ENCODE data around the gene STARD9.
A peak's percentile ranks its signal among the peaks of the same experiment; 100 is the strongest.
"Not testable (repeated sequence)": the region's sequence is repeated elsewhere in the genome, so short reads cannot be mapped to it uniquely, and the experiment has no call there.

Gene STARD9

GRCh38 chr15:42732095-42732827, 156.9 kb downstream of the STARD9 start:
- no peak for DNase-seq

- DNase-seq = no peak
Measured at GRCh38 chr15:42733027-42733426, 157.6 kb downstream of the STARD9 start.

- no peak for DNase-seq
Measured at GRCh38 chr15:42734076-42734672, 158.8 kb downstream of the STARD9 start.

- DNase-seq = no peak
Measured at GRCh38 chr15:42735382-42736165, 160.2 kb downstream of the STARD9 start.

- no peak for DNase-seq
Measured at GRCh38 chr15:42736178-42736792, 160.9 kb downstream of the STARD9 start.

- DNase-seq = peak; percentile 47 to 55
Measured at GRCh38 chr15:42736793-42737528, 161.6 kb downstream of the STARD9 start, which contains the start of gene CDAN1. CDAN1 (minus strand) TSS chr15:42737128; CDS start chr15:42737102, 26 bp downstream.

- DNase-seq = no peak
Measured at GRCh38 chr15:42737529-42738328, 162.3 kb downstream of the STARD9 start.

- no peak for DNase-seq
Measured at GRCh38 chr15:42741710-42742109, 166.3 kb downstream of the STARD9 start.

- no peak for DNase-seq
Measured at GRCh38 chr15:42742149-42742548, 166.7 kb downstream of the STARD9 start.

GRCh38 chr15:42744195-42744594, 168.8 kb downstream of the STARD9 start:
- no peak for DNase-seq

GRCh38 chr15:42749266-42749665, 173.9 kb downstream of the STARD9 start:
- DNase-seq = no peak

GRCh38 chr15:42750306-42750705, 174.9 kb downstream of the STARD9 start:
- DNase-seq = no peak

- no peak for DNase-seq
Measured at GRCh38 chr15:42759093-42759492, 183.7 kb downstream of the STARD9 start.

- DNase-seq = no peak
Measured at GRCh38 chr15:42760759-42761158, 185.4 kb downstream of the STARD9 start.

- DNase-seq = not testable (repeated sequence)
Measured at GRCh38 chr15:42761813-42762212, 186.4 kb downstream of the STARD9 start.

- DNase-seq = not testable (repeated sequence)
Measured at GRCh38 chr15:42764154-42764731, 188.8 kb downstream of the STARD9 start.

- DNase-seq = not testable (repeated sequence)
Measured at GRCh38 chr15:42766109-42766508, 190.7 kb downstream of the STARD9 start.
